H1 (cell line): ENCODE measurements around the gene CUL9. TPM values are rescaled to one million over a fixed set of nuclear protein-coding genes. Genes with fewer than 3 reads are reported as not detected.

Experiments
- NRF1 ChIP-seq: IDR thresholded peaks from 2 replicates; pipeline ENCODE4 v1.6.1; 2011; ENCODE audit warnings: mild to moderate bottlenecking, low read depth, low read length, improper control_type of control experiment
- POU5F1 ChIP-seq: IDR thresholded peaks from 2 replicates; pipeline ENCODE4 v1.6.1; 2011; ENCODE audit warnings: low read depth, mild to moderate bottlenecking, low read length, moderate library complexity
- RFX5 ChIP-seq: IDR thresholded peaks from 2 replicates; pipeline ENCODE4 v1.6.1; 2011; ENCODE audit warnings: low read depth, low read length, improper control_type of control experiment, borderline replicate concordance
- SP2 ChIP-seq: IDR thresholded peaks from 2 replicates; pipeline ENCODE4 v1.6.1; 2012; ENCODE audit warnings: mild to moderate bottlenecking, low read length, inconsistent platforms
- polyA plus RNA-seq, 7 experiments: library from polyadenylated mRNA; depleted of rRNA in 3 of 7; stranded (reverse) in 5 of 7; unstranded in 2 of 7; fragments of >200 nt in 5 of 7; fragments of 200-250 nt in 2 of 7; gene quantifications; 1 replicate in 5 of 7; 2 replicates in 1 of 7; 4 replicates in 1 of 7; pipeline versions ENCODE4 v1.2.1 to v1.2.3, GENCODE V29; 2011 to 2013; ENCODE audit warnings: missing spikeins in 2 of 7, mixed read lengths in 2 of 7
- total RNA-seq: library from RNA; stranded (reverse); fragmentation: NEBNext Ultra II Directional; extraction: Animal tissue kit (Norgen Biotek cat#: 25700); gene quantifications from 2 replicates; pipeline ENCODE4 v1.2.1, GENCODE V29; 2021

CUL9 gene
- total and polyA plus RNA-seq, 2 of the 8 experiments (the other 6 are each of a cell fraction or from before 2014, with no cell fraction given): 7.7 to 9.8 TPM

GRCh38 chr6:43149265-43149664 lies 32.7 kb upstream of the CUL9 start (continued):
- TF ChIP-seq POU5F1 (no peak), NRF1 (no peak), RFX5 (no peak), SP2 (no peak)
